Uterus (tissue), 2 donors: Measurements from ENCODE around the gene ATP6V1D.

Experiments used
- CTCF ChIP-seq, 4 experiments: fragments of 200-600 bp in 2 of 4; fragments of 450-650 bp in 2 of 4; sonication (generic) in 2 of 4; IDR thresholded peaks; one replicate each; pipeline ENCODE4 v1.5.1; 2016 to 2019; ENCODE audit warnings: antibody characterized with exemption in 4 of 4, mild to moderate bottlenecking in 2 of 4, moderate library complexity in 1 of 4
- POLR2A ChIP-seq, 2 donors: fragments of 450-650 bp; IDR thresholded peaks; one replicate each; pipeline ENCODE4 v1.6.1; 2016; ENCODE audit warnings: antibody characterized with exemption in 2 of 2, mild to moderate bottlenecking in 1 of 2, moderate library complexity in 1 of 2

DNA sequence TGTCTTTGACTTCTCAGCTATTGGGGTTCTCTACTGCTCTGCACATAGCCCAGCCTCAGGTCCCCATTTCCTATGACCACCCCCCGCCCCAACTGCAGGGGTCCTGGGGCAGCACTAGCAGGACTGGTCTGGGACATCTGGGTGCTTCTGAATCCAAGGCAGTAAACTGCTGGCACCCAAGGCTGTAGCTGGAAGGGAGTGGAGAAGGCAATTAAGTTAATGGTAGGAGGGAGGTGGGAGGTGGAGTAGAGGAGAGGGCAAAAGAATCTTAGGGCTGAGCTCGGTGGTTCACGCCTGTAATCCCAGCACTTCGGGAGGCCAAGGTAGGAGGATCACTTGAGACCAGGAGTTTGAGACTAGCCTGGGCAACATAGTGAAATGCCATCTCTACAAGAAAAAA is 40.8 kb upstream of the ATP6V1D start:
- TF ChIP-seq CTCF (IDR thresholded peaks at IDR 0.05) (no peak), POLR2A (IDR thresholded peaks at IDR 0.05) (no peak)
